Activated T-helper 1 cell treated with Interleukin-2 at 50 U/mL for 16 hours (primary cell): Measurements from ENCODE around the gene DLL4.

ENCODE experiments used
- DNase-seq: peaks from one replicate; pipeline ENCODE4 v3.0.0-alpha.2; 2020; ENCODE audit warnings: low read depth

The DLL4 gene

GRCh38 chr15:40928821-40929659 lies at the start of gene DLL4:
DLL4 (plus strand) TSS chr15:40929340; CDS start chr15:40929669, 329 bp downstream.
- no peak for DNase-seq

GRCh38 chr15:40879609-40880008 lies 49.5 kb upstream of the DLL4 start:
- DNase-seq = no peak

- DNase-seq = no peak
Observed at GRCh38 chr15:40881351-40881750, 47.8 kb upstream of the DLL4 start.

GRCh38 chr15:40886586-40886985 lies 42.6 kb upstream of the DLL4 start:
- DNase-seq = no peak

GRCh38 chr15:40889112-40889511 lies 40.0 kb upstream of the DLL4 start:
- no peak for DNase-seq

GRCh38 chr15:40891138-40891537 lies 38.0 kb upstream of the DLL4 start:
- no peak for DNase-seq

GRCh38 chr15:40891810-40892446 lies 37.2 kb upstream of the DLL4 start:
- DNase-seq = no peak

- no peak for DNase-seq
Observed at GRCh38 chr15:40892447-40893012, 36.6 kb upstream of the DLL4 start.

GRCh38 chr15:40893019-40893670 lies 36.0 kb upstream of the DLL4 start:
- DNase-seq = no peak

- peak; percentile 97 for DNase-seq
Observed at GRCh38 chr15:40893733-40894680, 35.1 kb upstream of the DLL4 start, which contains the start of gene VPS18. VPS18 (plus strand) TSS chr15:40894450; CDS start chr15:40894769, 319 bp downstream.

- DNase-seq = peak; percentile 32
Observed at GRCh38 chr15:40894681-40895448, 34.3 kb upstream of the DLL4 start.

GRCh38 chr15:40899536-40900207 lies 29.5 kb upstream of the DLL4 start:
- DNase-seq = no peak

GRCh38 chr15:40900256-40901052 lies 28.7 kb upstream of the DLL4 start:
- DNase-seq = no peak

GRCh38 chr15:40901053-40901443 lies 28.1 kb upstream of the DLL4 start:
- DNase-seq = no peak

GRCh38 chr15:40902605-40903561 lies 26.3 kb upstream of the DLL4 start:
- no peak for DNase-seq

GRCh38 chr15:40904552-40905201 lies 24.5 kb upstream of the DLL4 start:
- no peak for DNase-seq
